Keratinocyte (primary cell): ENCODE results near the gene RAPGEF3.

ENCODE experiments used
- CTCF ChIP-seq, 3 experiments: IDR thresholded peaks in 1 of 3; conservative IDR thresholded peaks in 1 of 3; optimal IDR thresholded peaks in 1 of 3; 2 replicates in 2 of 3; 3 replicates in 1 of 3; pipeline versions ENCODE3 to v1.5.1; 2011; ENCODE audit warnings: low read length in 3 of 3, mild to moderate bottlenecking in 3 of 3, moderate library complexity in 2 of 3, control low read depth in 1 of 3, inconsistent platforms in 1 of 3; ENCODE audit not compliant: insufficient read depth in 2 of 3; ENCODE audit errors: extremely low read depth in 1 of 3
- EZH2 ChIP-seq: IDR thresholded peaks from one replicate; pipeline ENCODE4 v1.6.1; 2012; ENCODE audit warnings: inconsistent platforms, mild to moderate bottlenecking, low read length, moderate library complexity

DNA sequence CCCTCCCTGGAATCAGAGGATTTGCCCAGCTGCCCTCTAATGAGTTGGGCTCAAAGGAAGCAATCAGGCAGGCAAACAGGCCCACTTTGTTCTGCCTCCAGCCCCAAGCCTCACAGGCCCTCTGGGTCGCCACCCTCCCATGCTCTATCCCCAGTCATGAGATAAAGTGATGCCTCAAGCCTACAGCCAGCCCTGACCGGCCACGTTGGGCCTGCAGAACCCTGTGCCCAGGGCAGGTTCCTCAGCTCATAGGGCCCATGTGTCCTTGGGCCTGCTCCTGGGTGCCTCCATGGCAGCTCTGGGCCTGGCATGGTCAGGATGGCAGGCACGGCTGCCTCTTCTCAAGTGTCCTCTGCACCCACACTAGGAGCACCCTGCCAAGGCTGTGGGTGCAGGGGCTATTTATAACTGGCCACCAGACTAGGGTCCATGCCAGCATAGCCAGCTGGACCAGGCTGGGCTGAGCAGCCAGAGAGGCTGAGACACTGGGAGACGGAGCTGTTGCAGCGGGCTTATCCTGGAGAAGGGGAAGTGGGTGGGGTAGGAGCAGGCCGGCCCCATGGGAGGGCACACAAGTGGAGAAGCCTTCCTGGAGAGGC, 40.8 kb upstream of the RAPGEF3 start:
- TF ChIP-seq CTCF (optimal IDR thresholded peaks at IDR 0.05 in 1 of 3, IDR thresholded peaks at IDR 0.05 in 1 of 3, conservative IDR thresholded peaks at IDR 0.05 in 1 of 3; ENCODE audit: extremely low read depth in 1 of 3, insufficient read depth in 2 of 3, low read length in 3 of 3) (no peak), EZH2 (no peak)
